Anterior cingulate cortex (tissue), 58 donors: ENCODE results near the gene ERBB3.

ENCODE experiments used
- DNase-seq, 58 donors: peaks; one replicate each; lab custom pipeline; 2025; lab: John Stamatoyannopoulos, UW

The ERBB3 gene

DNA sequence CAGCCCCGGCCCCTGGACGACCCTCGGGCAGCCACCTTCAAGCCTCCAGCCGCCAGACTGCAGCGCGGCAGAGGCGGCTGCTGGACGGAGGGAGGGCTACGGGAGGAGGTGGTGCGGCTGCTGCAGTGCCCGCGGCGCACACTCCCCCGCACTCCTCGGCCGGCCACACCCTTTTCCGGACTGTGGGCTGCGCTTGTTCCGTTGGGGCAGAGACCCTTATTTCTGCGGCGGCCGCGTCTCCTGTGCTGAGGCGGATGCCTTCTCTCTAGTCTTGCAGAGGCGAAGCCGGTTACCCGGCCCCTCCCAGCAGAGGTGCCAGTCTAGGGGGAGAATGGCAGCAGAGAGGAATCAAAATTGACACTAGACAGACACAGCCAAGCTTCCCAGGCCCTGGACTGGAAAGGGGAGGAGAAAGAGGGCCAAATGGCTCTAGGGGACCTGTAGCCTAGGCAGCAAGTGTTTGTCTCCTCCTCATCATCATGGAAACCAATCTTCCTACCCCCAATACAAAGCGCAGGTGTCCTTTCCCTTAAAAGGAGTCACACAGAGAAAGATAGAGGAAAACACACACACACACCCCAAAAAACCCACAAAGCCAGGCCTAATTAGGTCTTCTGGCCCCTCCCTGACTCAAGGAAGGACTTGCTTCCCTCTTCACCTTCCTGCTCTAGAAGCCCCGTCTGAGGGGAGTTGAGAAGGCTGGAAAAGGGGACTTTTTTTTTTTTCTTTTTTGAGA is 49.4 kb downstream of the ERBB3 start:
- peak in 37 of 58 donors; percentile 3 to 52 (median 25) for DNase-seq

DNA sequence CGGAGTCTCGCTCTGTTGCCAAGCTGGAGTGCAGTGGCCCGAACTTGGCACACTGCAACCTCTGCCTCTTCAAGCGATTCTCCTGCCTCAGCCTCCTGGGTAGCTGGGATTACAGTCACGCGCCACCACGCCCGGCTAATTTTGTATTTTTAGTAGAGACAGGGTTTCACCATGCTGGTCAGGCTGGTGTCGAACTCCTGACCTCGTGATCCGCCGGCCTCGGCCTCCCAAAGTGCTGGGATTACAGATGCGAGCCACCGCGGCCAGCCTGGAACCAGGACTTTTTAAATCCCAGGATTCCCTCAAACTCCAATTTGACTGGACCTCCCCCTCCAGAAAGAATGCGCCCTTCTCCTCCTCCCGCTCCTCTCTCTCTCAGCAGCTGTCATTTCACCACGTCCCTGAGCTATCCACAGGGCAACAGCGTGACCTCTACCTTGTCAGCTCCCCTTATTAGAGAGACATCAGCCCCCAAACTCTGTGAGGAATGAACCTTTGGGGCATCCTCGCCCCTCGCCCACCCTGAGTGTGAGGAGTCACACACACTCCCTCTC is 50.1 kb downstream of the ERBB3 start:
- DNase-seq, result no peak

DNA sequence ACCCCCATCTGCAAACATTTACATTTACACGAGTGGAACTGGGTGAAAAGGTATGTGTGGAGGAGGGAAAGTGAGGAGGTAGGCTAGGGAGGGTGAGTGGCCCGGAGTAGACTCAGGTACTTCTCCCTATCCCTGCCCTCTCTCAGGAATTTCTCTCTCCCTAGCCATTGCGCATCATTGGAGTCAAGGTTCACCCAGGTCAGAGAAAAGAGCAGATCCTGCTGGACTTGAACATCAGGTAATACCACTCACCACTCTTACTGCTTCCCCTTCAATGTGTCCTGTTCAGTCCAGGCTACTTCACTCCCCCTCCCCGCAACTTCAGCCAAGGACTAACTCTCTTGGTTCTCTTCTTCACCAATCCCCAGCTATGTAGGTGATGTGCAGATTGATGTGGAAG is 50.9 kb downstream of the ERBB3 start:
- DNase-seq, result no peak

DNA sequence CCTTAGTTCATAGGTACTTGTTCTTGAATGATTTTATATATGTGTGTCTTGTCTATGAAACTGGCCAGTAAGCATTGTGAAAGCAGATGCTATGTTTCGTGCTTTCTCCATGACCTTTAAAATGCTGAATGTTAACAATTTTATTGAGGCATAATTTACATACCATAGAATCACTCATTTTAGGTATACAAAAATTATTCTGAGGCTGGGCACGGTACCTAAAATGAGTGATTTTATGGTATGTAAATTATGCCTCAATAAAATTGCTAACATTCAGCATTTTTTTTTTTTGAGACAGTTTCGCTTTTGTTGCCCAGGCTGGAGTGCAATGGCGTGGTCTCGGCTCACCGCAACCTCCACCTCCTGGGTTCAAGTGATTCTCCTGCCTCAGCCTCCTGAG is 54.9 kb downstream of the ERBB3 start:
- DNase-seq, result no peak

- DNase-seq, result no peak
Observed at GRCh38 chr12:56137853-56138571, 58.0 kb downstream of the ERBB3 start.

DNA sequence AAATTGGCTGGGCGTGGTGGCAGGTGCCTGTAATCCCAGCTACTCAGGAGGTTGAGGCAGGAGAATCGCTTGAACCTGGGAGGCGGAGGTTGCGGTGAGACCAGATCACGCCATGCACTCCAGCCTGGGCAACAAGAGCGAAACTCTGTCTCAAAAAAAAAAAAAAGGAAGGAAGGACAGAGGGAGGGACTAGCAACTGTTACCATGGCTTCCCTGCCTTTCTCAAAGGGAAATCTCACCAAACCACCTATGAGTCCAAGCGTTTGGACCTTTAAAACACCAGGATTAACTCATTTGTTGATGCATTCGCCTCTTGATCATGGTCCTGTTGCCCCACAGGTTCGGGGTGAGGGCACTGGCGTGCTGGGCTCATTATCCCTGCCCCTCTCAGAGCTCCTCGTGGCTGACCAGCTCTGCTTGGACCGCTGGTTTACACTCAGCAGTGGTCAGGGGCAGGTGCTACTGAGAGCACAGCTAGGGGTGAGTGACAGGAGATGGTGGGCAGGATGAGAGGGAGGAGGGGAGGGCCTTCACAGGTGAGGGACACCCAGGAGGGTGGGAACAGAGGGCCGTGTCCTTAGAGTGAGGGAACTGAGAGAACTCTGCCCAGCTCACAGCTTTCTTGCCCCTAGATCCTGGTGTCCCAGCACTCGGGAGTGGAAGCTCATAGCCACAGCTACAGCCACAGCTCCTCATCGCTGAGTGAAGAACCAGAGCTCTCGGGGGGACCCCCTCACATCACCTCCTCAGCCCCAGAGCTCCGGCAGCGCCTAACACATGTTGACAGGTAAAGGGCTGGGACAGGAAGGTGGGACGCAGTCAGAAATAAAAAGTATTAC is 62.2 kb downstream of the ERBB3 start:
- DNase-seq, result no peak

- DNase-seq, result no peak
Observed at GRCh38 chr12:56143217-56143616, 63.3 kb downstream of the ERBB3 start.

GRCh38 chr12:56143870-56144269 is 63.9 kb downstream of the ERBB3 start:
- no peak for DNase-seq

- DNase-seq, result no peak
Observed at GRCh38 chr12:56145217-56145616, 65.3 kb downstream of the ERBB3 start.

GRCh38 chr12:56146492-56147460 is 66.8 kb downstream of the ERBB3 start:
- no peak for DNase-seq

- no peak for DNase-seq
Observed at GRCh38 chr12:56150563-56150962, 70.6 kb downstream of the ERBB3 start.

DNA sequence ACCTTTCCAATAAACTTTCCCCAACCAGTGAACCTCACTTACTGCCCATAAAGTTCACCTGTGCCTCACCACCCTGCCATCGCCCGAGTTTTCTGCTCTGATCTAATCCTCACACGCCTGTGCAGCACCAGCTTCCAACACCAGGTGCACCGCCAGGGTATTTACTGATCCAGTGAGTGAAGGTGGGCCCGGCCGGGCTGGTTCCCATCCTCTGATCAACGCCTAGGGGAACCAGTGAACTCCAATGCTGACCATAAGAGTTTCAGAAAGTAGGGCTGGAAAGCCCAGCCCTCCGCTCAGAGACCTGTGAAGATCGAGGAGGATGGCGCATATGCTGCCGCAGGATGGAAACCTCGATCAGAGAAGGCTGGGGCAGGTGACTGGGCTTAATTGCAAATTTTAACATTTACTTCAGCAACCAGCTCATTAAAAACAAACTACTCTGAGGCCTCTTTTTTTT is 71.7 kb downstream of the ERBB3 start:
- DNase-seq, result peak in 20 of 58 donors; percentile 16 to 67 (median 44)

- DNase-seq, result peak; percentile 54 to 96 (median 86)
Observed at GRCh38 chr12:56152132-56152755, 72.3 kb downstream of the ERBB3 start, which contains the start of gene MYL6B. Gene MYL6B, plus strand, starts transcription at chr12:56152587. Its CDS starts 1,332 bp downstream, at chr12:56153919.
